Endothelial cell of hepatic sinusoid (primary cell): Measurements from ENCODE around the gene CDC42EP1.
"Not testable (repeated sequence)": the region's sequence is repeated elsewhere in the genome, so short reads cannot be mapped to it uniquely, and the experiment has no call there.

ENCODE experiments used
- in situ Hi-C: cut with HindIII; loops from 2 replicates; pipeline ENCODE4 v1.10.0; 2017; ENCODE audit warnings: low sequenced_read_pairs

The CDC42EP1 gene

GRCh38 chr22:37609240-37610152 lies 49.2 kb downstream of the CDC42EP1 start:
- in situ Hi-C loops: no loop called here

GRCh38 chr22:37610153-37610475 lies 49.8 kb downstream of the CDC42EP1 start:
- in situ Hi-C loops: not testable (repeated sequence)

GRCh38 chr22:37610480-37611129 lies 50.3 kb downstream of the CDC42EP1 start:
- in situ Hi-C loops: no loop called here

GRCh38 chr22:37611207-37611606 lies 50.9 kb downstream of the CDC42EP1 start:
- in situ Hi-C loops: no loop called here

- in situ Hi-C loops: no loop called here
Measured at GRCh38 chr22:37616201-37617083, 56.2 kb downstream of the CDC42EP1 start.

- in situ Hi-C loops: no loop called here
Measured at GRCh38 chr22:37617431-37617830, 57.2 kb downstream of the CDC42EP1 start.

- in situ Hi-C loops: no loop called here
Measured at GRCh38 chr22:37618072-37618656, 57.9 kb downstream of the CDC42EP1 start.

GRCh38 chr22:37618674-37619073 lies 58.4 kb downstream of the CDC42EP1 start:
- in situ Hi-C loops: no loop called here
